ENCODE results near the gene MAPK9.

MAPK9 gene

GRCh38 chr5:180204276-180204819, 87.5 kb downstream of the MAPK9 start:
- DNase-seq (ENCODE audit: low read depth): no peak

- no peak for DNase-seq (ENCODE audit: low read depth)
Measured at GRCh38 chr5:180202939-180203573, 88.8 kb downstream of the MAPK9 start.

- DNase-seq (ENCODE audit: low read depth): no peak
Measured at GRCh38 chr5:180201051-180201987, 90.6 kb downstream of the MAPK9 start.

GRCh38 chr5:180199390-180199789, 92.5 kb downstream of the MAPK9 start:
- DNase-seq (ENCODE audit: low read depth): no peak

- no peak for DNase-seq (ENCODE audit: low read depth)
Measured at GRCh38 chr5:180198208-180198607, 93.7 kb downstream of the MAPK9 start.

GRCh38 chr5:180197016-180197702, 94.7 kb downstream of the MAPK9 start:
- no peak for DNase-seq (ENCODE audit: low read depth)

GRCh38 chr5:180194410-180195345, 97.2 kb downstream of the MAPK9 start:
- no peak for DNase-seq (ENCODE audit: low read depth)

GRCh38 chr5:180193749-180194375, 98.0 kb downstream of the MAPK9 start:
- no peak for DNase-seq (ENCODE audit: low read depth)

- no peak for DNase-seq (ENCODE audit: low read depth)
Measured at GRCh38 chr5:180191716-180192115, 100.2 kb downstream of the MAPK9 start.

GRCh38 chr5:180187767-180188166, 104.1 kb downstream of the MAPK9 start:
- no peak for DNase-seq (ENCODE audit: low read depth)
